Measurements from ENCODE around the gene ZNF511. TPM values are rescaled to one million over a fixed set of nuclear protein-coding genes. Genes with fewer than 3 reads are reported as not detected.

Gene ZNF511
- total RNA-seq, 4 donors from 2014 or later = 29.3 to 44.8 (median 35.0) TPM

DNA sequence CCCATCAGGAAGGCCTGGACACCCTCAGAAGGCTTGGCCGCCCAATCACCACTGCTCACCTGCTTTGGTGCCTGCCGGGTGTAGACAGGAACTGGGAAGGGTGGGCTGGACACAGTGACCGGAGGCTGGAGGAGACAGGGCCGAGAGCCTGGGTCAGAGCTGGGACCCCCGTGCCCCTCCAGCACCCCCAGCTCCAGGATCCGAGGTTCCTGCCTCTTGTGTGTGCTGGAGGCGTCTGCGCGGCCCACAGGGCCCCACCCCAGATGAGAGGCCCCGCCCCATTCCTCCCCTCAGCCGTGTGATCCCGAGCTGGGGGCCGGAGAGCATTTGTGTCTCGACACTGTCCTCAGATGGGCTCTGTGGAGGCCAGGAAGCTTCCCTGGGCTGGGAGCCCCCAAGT lies 41.4 kb upstream of the ZNF511 start:
- peaks cover 0 to 12% (median 5%) of the 10 kb centered on the region in 4 donors for H3K4me1 ChIP-seq
- DNase-seq (ENCODE audit: low spot score in 2 of 2) = no peak
- H3K27me3 ChIP-seq = no peaks in the 10 kb centered on the region
- H3K4me3 ChIP-seq = no peak overlapping the region
- WGBS, 2 donors = 72 to 79% methylated on average over 8 to 14 of the region's 14 CpGs
- no peak overlapping the region for H3K27ac ChIP-seq
- peaks cover 0 to 58% (median 0%) of the 10 kb centered on the region in 3 donors for H3K36me3 ChIP-seq
- TF ChIP-seq EP300 (IDR thresholded peaks at IDR 0.05) = no peak
- no peaks in the 10 kb centered on the region for H3K9me3 ChIP-seq

DNA sequence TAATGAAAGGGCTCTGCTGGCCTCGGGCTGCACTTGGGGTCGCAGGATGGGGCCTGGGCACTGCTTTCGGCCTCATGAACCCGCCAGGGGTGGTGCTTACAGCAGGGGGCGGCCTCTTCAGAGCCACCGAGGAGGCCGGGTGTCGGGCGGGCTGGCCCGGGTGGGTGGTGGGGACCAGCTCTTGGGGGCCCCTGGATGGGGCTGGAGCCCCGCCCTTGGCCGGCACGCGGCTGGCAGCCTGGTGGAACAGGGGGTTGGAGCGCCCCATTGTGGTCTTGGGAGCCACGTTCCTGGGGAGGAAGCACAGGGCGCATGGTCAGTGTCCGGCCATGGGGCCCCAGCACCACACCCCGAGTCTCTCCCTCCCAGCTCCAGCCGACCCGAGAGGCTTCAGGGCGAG lies 40.9 kb upstream of the ZNF511 start:
- H3K27ac ChIP-seq = no peak overlapping the region
- no peaks in the 10 kb centered on the region for H3K9me3 ChIP-seq
- no peaks in the 10 kb centered on the region for H3K27me3 ChIP-seq
- H3K4me3 ChIP-seq = no peak overlapping the region
- H3K36me3 ChIP-seq = peaks cover 0 to 63% (median 0%) of the 10 kb centered on the region in 3 donors
- no peak for DNase-seq (ENCODE audit: low spot score in 2 of 2)
- peaks cover 0 to 7% (median 3%) of the 10 kb centered on the region in 4 donors for H3K4me1 ChIP-seq
- TF ChIP-seq, protein P1, sequence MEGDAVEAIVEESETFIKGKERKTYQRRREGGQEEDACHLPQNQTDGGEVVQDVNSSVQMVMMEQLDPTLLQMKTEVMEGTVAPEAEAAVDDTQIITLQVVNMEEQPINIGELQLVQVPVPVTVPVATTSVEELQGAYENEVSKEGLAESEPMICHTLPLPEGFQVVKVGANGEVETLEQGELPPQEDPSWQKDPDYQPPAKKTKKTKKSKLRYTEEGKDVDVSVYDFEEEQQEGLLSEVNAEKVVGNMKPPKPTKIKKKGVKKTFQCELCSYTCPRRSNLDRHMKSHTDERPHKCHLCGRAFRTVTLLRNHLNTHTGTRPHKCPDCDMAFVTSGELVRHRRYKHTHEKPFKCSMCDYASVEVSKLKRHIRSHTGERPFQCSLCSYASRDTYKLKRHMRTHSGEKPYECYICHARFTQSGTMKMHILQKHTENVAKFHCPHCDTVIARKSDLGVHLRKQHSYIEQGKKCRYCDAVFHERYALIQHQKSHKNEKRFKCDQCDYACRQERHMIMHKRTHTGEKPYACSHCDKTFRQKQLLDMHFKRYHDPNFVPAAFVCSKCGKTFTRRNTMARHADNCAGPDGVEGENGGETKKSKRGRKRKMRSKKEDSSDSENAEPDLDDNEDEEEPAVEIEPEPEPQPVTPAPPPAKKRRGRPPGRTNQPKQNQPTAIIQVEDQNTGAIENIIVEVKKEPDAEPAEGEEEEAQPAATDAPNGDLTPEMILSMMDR (IDR thresholded peaks at IDR 0.05) = no peak
- TF ChIP-seq POLR2A (IDR thresholded peaks at IDR 0.05) (no peak), EP300 (IDR thresholded peaks at IDR 0.05) (no peak)
- 80 to 82% methylated on average over 6 to 20 of the region's 22 CpGs for WGBS, 2 donors

DNA sequence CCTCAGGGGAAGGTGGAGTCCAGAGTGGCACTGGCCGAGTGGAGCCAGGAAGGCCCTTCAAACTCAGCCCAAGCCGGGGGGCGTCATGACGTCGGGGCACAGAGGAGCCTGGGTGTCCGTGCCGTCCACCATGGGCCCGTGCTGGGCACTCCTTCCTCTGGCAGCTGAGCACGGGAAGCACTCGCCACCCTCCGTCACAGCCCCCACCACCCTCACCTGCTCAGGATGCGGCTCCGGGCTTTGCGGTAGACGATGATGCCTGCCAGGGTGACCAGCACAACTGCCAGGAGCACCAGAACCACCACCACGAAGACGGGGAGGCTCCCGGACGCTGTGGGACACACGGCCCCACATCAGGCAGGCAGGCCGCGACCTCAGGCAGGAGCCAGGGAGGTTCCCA lies 40.2 kb upstream of the ZNF511 start:
- Histone ChIP-seq H3K4me1 (peaks cover 0 to 6% (median 3%) of the 10 kb centered on the region in 4 donors), H3K9me3 (no peaks in the 10 kb centered on the region), H3K27me3 (no peaks in the 10 kb centered on the region), H3K4me3 (no peak overlapping the region), H3K36me3 (peaks cover 0 to 70% (median 0%) of the 10 kb centered on the region in 3 donors), H3K27ac (no peak overlapping the region)
- no peak for DNase-seq (ENCODE audit: low spot score in 2 of 2)
- TF ChIP-seq EP300 (IDR thresholded peaks at IDR 0.05) (no peak), POLR2A (IDR thresholded peaks at IDR 0.05) (no peak)
- TF ChIP-seq, protein P1 (IDR thresholded peaks at IDR 0.05) = no peak
- WGBS, 2 donors = 84 to 95% methylated on average over 12 to 15 of the region's 22 CpGs

DNA sequence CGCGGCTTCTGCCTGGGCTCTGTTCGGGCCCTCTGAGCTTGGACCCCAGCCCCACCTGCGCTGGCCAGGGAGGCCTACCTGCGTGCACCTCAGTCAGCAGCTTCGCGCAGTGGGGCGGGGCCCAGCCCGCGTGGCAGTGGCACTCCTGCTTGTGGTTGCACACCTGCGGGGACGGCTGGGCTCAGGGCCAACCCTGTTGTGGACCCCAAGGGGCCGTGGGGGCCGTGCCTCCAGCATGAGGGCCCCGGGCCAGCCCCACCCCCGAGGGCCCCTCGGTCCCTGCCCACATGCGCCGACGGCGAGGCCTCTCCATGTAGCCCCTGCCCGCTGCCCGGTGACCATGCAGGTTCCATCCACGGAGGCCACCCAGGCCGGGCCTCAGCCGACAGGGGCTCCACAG lies 39.3 kb upstream of the ZNF511 start:
- H3K4me3 ChIP-seq = no peak overlapping the region
- H3K4me1 ChIP-seq = peaks cover 0 to 3% (median 1%) of the 10 kb centered on the region in 4 donors
- H3K9me3 ChIP-seq = no peaks in the 10 kb centered on the region
- WGBS, 2 donors = 74 to 84% methylated on average over 6 to 26 of the region's 26 CpGs
- H3K27ac ChIP-seq = no peak overlapping the region
- peaks cover 0 to 74% (median 0%) of the 10 kb centered on the region in 3 donors for H3K36me3 ChIP-seq
- no peak for DNase-seq (ENCODE audit: low spot score in 2 of 2)
- TF ChIP-seq, protein P1 (IDR thresholded peaks at IDR 0.05) = no peak
- TF ChIP-seq EP300 (IDR thresholded peaks at IDR 0.05) (no peak), POLR2A (IDR thresholded peaks at IDR 0.05) (no peak)
- peaks cover 0 to under 1% of the 10 kb centered on the region in 2 donors for H3K27me3 ChIP-seq

DNA sequence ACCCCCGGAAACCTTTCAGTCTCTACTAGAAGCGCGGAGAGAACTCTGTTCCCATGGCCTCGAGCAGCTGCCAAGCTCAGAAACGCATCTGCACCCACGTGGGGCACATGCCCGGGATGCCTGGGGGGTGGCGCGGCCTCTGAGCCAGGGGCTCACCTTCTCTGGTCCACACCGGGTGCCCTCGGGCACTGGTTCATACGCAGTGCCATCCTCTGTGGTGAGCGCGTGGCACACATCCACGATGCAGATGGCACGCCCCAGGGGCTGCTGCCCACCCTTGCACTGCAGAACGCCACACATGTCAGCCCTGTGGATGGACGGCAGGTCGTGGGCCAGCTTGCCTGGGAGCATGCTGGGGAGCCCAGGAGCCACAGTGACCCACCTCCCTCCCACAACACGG lies 38.5 kb upstream of the ZNF511 start:
- DNase-seq (ENCODE audit: low spot score in 2 of 2) = no peak
- 85 to 86% methylated on average over 15 to 18 of the region's 20 CpGs for WGBS, 2 donors
- H3K4me1 ChIP-seq = peaks cover 0 to 7% (median 2%) of the 10 kb centered on the region in 4 donors

More for the DNA sequence above, 38.5 kb upstream of the ZNF511 start:
- Histone ChIP-seq H3K4me3 (no peak overlapping the region), H3K36me3 (peaks cover 0 to 74% (median 0%) of the 10 kb centered on the region in 3 donors), H3K9me3 (no peaks in the 10 kb centered on the region), H3K27me3 (peaks cover 0 to 9% of the 10 kb centered on the region in 2 donors), H3K27ac (no peak overlapping the region)
- TF ChIP-seq POLR2A (IDR thresholded peaks at IDR 0.05) (no peak), EP300 (IDR thresholded peaks at IDR 0.05) (no peak)
- TF ChIP-seq, protein P1 (IDR thresholded peaks at IDR 0.05) = no peak

All from tibial nerve (tissue), 4 donors.